Transverse colon (tissue), 3 donors: ENCODE results near the gene NCAPD3.

Experiments used
- POLR2A ChIP-seq: fragments of 450-650 bp; IDR thresholded peaks from one replicate; pipeline ENCODE4 v1.6.1; 2016; ENCODE audit warnings: antibody characterized with exemption, mild to moderate bottlenecking, moderate library complexity
- TF ChIP-seq, protein P1 (sequence below), 5 experiments: fragments of 200-600 bp in 3 of 5; fragments of 450-650 bp in 2 of 5; sonication (generic) in 3 of 5; IDR thresholded peaks; 1 replicate in 2 of 5; 2 replicates in 3 of 5; pipeline ENCODE4 v1.5.1; 2016 to 2017; ENCODE audit warnings: antibody characterized with exemption in 5 of 5, inconsistent platforms in 3 of 5, mild to moderate bottlenecking in 2 of 5, moderate library complexity in 1 of 5

GRCh38 chr11:134260983-134261382, 37.2 kb upstream of the NCAPD3 start:
- TF ChIP-seq, protein P1, sequence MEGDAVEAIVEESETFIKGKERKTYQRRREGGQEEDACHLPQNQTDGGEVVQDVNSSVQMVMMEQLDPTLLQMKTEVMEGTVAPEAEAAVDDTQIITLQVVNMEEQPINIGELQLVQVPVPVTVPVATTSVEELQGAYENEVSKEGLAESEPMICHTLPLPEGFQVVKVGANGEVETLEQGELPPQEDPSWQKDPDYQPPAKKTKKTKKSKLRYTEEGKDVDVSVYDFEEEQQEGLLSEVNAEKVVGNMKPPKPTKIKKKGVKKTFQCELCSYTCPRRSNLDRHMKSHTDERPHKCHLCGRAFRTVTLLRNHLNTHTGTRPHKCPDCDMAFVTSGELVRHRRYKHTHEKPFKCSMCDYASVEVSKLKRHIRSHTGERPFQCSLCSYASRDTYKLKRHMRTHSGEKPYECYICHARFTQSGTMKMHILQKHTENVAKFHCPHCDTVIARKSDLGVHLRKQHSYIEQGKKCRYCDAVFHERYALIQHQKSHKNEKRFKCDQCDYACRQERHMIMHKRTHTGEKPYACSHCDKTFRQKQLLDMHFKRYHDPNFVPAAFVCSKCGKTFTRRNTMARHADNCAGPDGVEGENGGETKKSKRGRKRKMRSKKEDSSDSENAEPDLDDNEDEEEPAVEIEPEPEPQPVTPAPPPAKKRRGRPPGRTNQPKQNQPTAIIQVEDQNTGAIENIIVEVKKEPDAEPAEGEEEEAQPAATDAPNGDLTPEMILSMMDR (IDR thresholded peaks at IDR 0.05), result no peak
- TF ChIP-seq POLR2A, result no peak
